GM12865 (cell line): ENCODE measurements around the gene RTKN2.
"Not testable (repeated sequence)": the region's sequence is repeated elsewhere in the genome, so short reads cannot be mapped to it uniquely, and the experiment has no call there.

ENCODE experiments used
- DNase-seq: peaks from one replicate; pipeline ENCODE4 v3.0.0; 2010; ENCODE audit warnings: low read depth
- H3K4me3 ChIP-seq: 2 replicates; pipeline ENCODE4 v1.5.1; 2011; ENCODE audit warnings: mild to moderate bottlenecking, low read depth, low read length, control low read depth
- CTCF ChIP-seq: IDR thresholded peaks from 2 replicates; pipeline ENCODE4 v1.5.1; 2011; ENCODE audit warnings: low read length, control low read depth, low read depth, inconsistent platforms; ENCODE audit not compliant: insufficient read depth; ENCODE audit errors: missing control alignments

RTKN2 gene

DNA sequence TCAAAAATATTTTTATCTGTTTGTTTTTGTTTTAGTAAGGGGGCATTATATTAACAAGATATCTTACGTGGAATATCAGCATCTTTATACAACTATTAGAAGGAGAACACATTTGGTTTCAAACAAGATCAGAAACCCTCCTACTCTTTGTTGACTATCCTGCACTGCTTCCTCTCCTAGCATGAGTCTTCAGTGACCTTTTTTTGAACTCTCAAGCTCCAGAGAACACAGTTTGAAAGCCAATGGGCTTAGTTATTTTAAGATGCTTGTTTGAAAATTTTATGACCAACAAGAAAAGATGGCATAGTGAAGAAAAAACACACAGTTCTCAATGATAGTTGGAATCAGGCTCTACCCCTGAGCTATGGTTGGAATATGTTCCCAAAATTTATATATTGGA, 37.2 kb upstream of the RTKN2 start:
- DNase-seq, result no peak
- no peak for TF ChIP-seq CTCF
- H3K4me3 ChIP-seq, result no peak overlapping the region

DNA sequence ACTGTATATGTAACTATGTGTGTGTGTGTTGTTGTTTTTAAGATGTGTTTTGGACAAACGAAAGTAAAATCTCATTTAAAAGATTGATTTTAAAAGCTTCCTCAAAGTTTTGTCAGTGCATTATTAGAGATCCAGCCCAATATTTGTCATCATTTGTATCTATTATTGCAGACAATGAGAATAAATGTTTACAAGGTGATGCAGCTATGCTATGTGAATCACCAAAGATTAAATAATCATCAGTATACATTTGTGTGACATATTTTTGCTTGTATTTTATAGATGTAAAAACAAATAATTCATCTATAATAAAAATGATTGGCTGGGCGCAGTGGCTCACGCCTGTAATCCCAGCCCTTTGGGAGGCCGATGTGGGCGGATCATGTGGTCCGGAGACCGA, 35.3 kb upstream of the RTKN2 start:
- no peak for DNase-seq
- no peak for TF ChIP-seq CTCF
- no peak overlapping the region for H3K4me3 ChIP-seq

GRCh38 chr10:62302760-62303159, 34.1 kb upstream of the RTKN2 start:
- DNase-seq, result no peak
- TF ChIP-seq CTCF, result no peak
- H3K4me3 ChIP-seq, result no peak overlapping the region

GRCh38 chr10:62297857-62298256, 29.2 kb upstream of the RTKN2 start:
- no peak for DNase-seq
- no peak overlapping the region for H3K4me3 ChIP-seq
- no peak for TF ChIP-seq CTCF

GRCh38 chr10:62284221-62284620, 15.6 kb upstream of the RTKN2 start:
- H3K4me3 ChIP-seq, result no peak overlapping the region
- no peak for DNase-seq
- no peak for TF ChIP-seq CTCF

GRCh38 chr10:62281348-62281747, 12.7 kb upstream of the RTKN2 start:
- not testable (repeated sequence) for DNase-seq, H3K4me3 ChIP-seq

GRCh38 chr10:62280392-62280791, 11.7 kb upstream of the RTKN2 start:
- not testable (repeated sequence) for DNase-seq, H3K4me3 ChIP-seq

GRCh38 chr10:62278441-62278910, 9.8 kb upstream of the RTKN2 start:
- TF ChIP-seq CTCF, result no peak
- DNase-seq, result no peak
- no peak overlapping the region for H3K4me3 ChIP-seq
